ENCODE measurements around the gene PTGDS.

Gene PTGDS

GRCh38 chr9:136982232-136983051 is 5.1 kb downstream of the PTGDS start, which contains the start of gene LCNL1:
LCNL1 (plus strand) TSS chr9:136982993; CDS start chr9:136983587, 594 bp downstream.
- no peak within 1 kb of the TSS for H3K4me3 ChIP-seq (ENCODE audit: low read depth, low read length)
- no peak for TF ChIP-seq CTCF (conservative IDR thresholded peaks at IDR 0.05; ENCODE audit: low read depth, low read length)
- DNase-seq (ENCODE audit: low read depth): peak; percentile 53

DNA sequence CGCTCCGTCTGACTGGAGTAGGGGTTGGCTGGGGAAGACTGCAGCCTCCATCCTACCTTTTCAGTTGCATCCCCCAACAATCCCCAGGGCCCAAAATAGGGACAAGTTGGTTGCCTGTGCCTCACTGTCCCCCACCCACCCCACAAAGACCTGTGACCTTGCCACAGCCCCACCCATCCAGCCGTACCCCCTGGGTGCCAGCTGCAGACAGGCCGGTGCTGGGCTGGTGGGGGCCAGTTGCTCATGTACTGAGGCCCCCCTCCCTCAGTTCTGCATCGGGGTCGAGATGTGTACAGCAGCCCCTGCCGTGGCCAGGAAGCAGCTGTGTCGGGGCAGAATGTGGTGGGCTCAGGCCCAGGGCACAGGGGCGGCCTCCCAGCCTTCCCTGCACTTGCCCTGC is 5.9 kb downstream of the PTGDS start:
- DNase-seq (ENCODE audit: low read depth): peak; percentile 44
- H3K4me3 ChIP-seq (ENCODE audit: low read depth, low read length): no peak overlapping the region
- TF ChIP-seq CTCF (conservative IDR thresholded peaks at IDR 0.05; ENCODE audit: low read depth, low read length): no peak

DNA sequence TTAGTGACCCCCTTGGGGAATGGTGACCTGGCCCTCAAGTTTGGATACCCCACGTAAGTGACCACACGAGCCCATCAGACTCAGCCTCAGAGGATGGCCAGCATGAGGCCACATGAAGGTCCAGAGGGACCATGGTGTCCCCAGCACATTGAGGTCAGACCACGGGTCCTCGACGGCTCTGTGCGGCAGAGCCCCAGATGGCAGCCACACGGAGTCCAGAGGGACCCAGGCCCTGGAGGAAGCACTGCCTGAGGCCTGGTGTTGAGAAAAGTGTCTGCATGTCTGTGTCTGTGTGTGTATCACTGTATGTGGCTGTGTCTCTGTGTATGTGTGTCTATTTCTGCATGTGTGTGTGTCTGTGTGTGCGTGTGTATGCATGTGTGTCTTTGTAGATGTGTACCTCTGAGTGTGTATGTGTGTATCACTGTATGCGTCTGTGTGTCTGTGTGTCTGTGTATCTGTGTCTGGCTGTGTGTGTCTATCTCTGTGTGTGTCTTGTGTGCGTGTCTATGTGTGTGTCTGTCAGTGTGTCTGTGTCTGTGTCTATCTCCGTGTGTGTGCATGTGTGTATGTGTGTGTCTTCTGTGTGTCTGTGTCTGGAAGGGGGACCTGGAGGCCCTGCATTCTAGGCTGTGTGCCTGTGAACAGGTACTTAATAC is 6.5 kb downstream of the PTGDS start:
- DNase-seq (ENCODE audit: low read depth): peak; percentile 58
- no peak for TF ChIP-seq CTCF (conservative IDR thresholded peaks at IDR 0.05; ENCODE audit: low read depth, low read length)
- no peak overlapping the region for H3K4me3 ChIP-seq (ENCODE audit: low read depth, low read length)

GRCh38 chr9:136984464-136985026 is 7.2 kb downstream of the PTGDS start:
- no peak overlapping the region for H3K4me3 ChIP-seq (ENCODE audit: low read depth, low read length)
- TF ChIP-seq CTCF (conservative IDR thresholded peaks at IDR 0.05; ENCODE audit: low read depth, low read length): no peak
- peak; percentile 34 for DNase-seq (ENCODE audit: low read depth)

- no peak for TF ChIP-seq CTCF (conservative IDR thresholded peaks at IDR 0.05; ENCODE audit: low read depth, low read length)
Observed at GRCh38 chr9:136985027-136985602, 7.8 kb downstream of the PTGDS start.

GRCh38 chr9:136985853-136986252 is 8.5 kb downstream of the PTGDS start:
- TF ChIP-seq CTCF (conservative IDR thresholded peaks at IDR 0.05; ENCODE audit: low read depth, low read length): no peak
- H3K4me3 ChIP-seq (ENCODE audit: low read depth, low read length): no peak overlapping the region
- DNase-seq (ENCODE audit: low read depth): no peak

More at GRCh38 chr9:136985027-136985602, 7.8 kb downstream of the PTGDS start:
- peak; percentile 37 for DNase-seq (ENCODE audit: low read depth)
- H3K4me3 ChIP-seq (ENCODE audit: low read depth, low read length): no peak overlapping the region

Measured in choroid plexus epithelial cell (primary cell).